Sigmoid colon (tissue), 7 donors: ENCODE measurements around the gene LETM1. TPM values are rescaled to one million over a fixed set of nuclear protein-coding genes. Genes with fewer than 3 reads are reported as not detected.

Source experiments
- DNase-seq: peaks from one replicate; pipeline ENCODE4 v3.0.0-alpha.2; 2019
- H3K27ac ChIP-seq, 4 donors: fragments of 200-600 bp; sonication (generic); one replicate each; pipeline ENCODE4 v1.5.1; 2016 to 2019; ENCODE audit warnings: mild to moderate bottlenecking in 1 of 4
- H3K27me3 ChIP-seq, 3 donors: fragments of 200-600 bp; sonication (generic); one replicate each; pipeline ENCODE4 v1.5.1; 2019; ENCODE audit warnings: mild to moderate bottlenecking in 1 of 3
- H3K36me3 ChIP-seq, 4 donors: fragments of 200-600 bp; sonication (generic); one replicate each; pipeline ENCODE4 v1.5.1; 2016 to 2019
- H3K4me1 ChIP-seq, 4 donors: fragments of 200-600 bp; sonication (generic); one replicate each; pipeline ENCODE4 v1.5.1; 2017 to 2019
- H3K4me3 ChIP-seq, 4 donors: fragments of 200-600 bp; sonication (generic); one replicate each; pipeline ENCODE4 v1.5.1; 2017 to 2019; ENCODE audit warnings: mild to moderate bottlenecking in 2 of 4, moderate library complexity in 1 of 4
- H3K9me3 ChIP-seq, 4 donors: fragments of 200-600 bp in 3 of 4; sonication (generic) in 3 of 4; one replicate each; pipeline versions ENCODE4 v1.5.1 to v1.6.1; 2013 to 2019
- CTCF ChIP-seq, 4 experiments: fragments of 450-650 bp in 3 of 4; fragments of 200-600 bp in 1 of 4; IDR thresholded peaks; one replicate each; pipeline ENCODE4 v1.5.1; 2016 to 2019; ENCODE audit warnings: antibody characterized with exemption in 4 of 4, mild to moderate bottlenecking in 3 of 4, moderate library complexity in 2 of 4
- EP300 ChIP-seq, 4 donors: sonication (generic); formaldehyde crosslinking; IDR thresholded peaks; one replicate each; pipeline ENCODE4 v1.6.1; 2017; ENCODE audit warnings: antibody characterized with exemption in 4 of 4
- POLR2A ChIP-seq, 2 donors: fragments of 450-650 bp; IDR thresholded peaks; one replicate each; pipeline ENCODE4 v1.6.1; 2016; ENCODE audit warnings: antibody characterized with exemption in 2 of 2, mild to moderate bottlenecking in 2 of 2, moderate library complexity in 2 of 2
- POLR2AphosphoS5 ChIP-seq, 4 donors: sonication (generic); formaldehyde crosslinking; IDR thresholded peaks; one replicate each; pipeline ENCODE4 v1.6.1; 2017; ENCODE audit warnings: antibody characterized with exemption in 4 of 4
- WGBS, 2 donors: extraction: QIAGEN DNeasy Blood & Tissue Kit; methylation state at CpG; one replicate each; pipeline ENCODE4 v1.1.7; 2013; 5-methylcytosine and 5-hydroxymethylcytosine counted together
- intact Hi-C: fragments of 100-400 bp; cut with DNase I; formaldehyde crosslinking; loops from one replicate; pipeline ENCODE4 v1.15.1; 2023
- polyA plus RNA-seq, 3 donors: library from polyadenylated mRNA; stranded (reverse); fragments of 200-250 nt; gene quantifications; one replicate each; pipeline ENCODE4 v1.2.3, GENCODE V29; 2013
- total RNA-seq, 4 donors: library from RNA; depleted of rRNA; stranded (reverse); fragments of >200 nt; gene quantifications; one replicate each; pipeline ENCODE4 v1.1.0, GENCODE V29; 2016
- donor health status: healthy with polysubstance abuse.
- donor health status: Bipolar disorder and iron deficiency.
- donor health status: healthy.

LETM1 gene
- total and polyA plus RNA-seq, 7 donors, result 11.4 to 91.6 (median 18.6) TPM

- no peaks in the 10 kb centered on the region for H3K9me3 ChIP-seq
- TF ChIP-seq POLR2AphosphoS5 (IDR thresholded peaks at IDR 0.05) (no peak), CTCF (IDR thresholded peaks at IDR 0.05) (no peak), EP300 (IDR thresholded peaks at IDR 0.05) (no peak), POLR2A (IDR thresholded peaks at IDR 0.05) (no peak)
- H3K27ac ChIP-seq, result no peak overlapping the region
- peaks cover 0 to 6% (median 0%) of the 10 kb centered on the region in 4 donors for H3K4me1 ChIP-seq
- no peak overlapping the region for H3K4me3 ChIP-seq
- intact Hi-C loops, result no loop called here
- peaks cover 0 to 14% (median 2%) of the 10 kb centered on the region in 3 donors for H3K27me3 ChIP-seq
- WGBS, 2 donors, result 80 to 82% methylated on average over 13 of the region's 13 CpGs
- DNase-seq, result no peak
- H3K36me3 ChIP-seq, result no peaks in the 10 kb centered on the region
Measured at GRCh38 chr4:1788254-1788973, 67.5 kb downstream of the LETM1 start.

- no peaks in the 10 kb centered on the region for H3K36me3 ChIP-seq
- no peak for DNase-seq
- no peaks in the 10 kb centered on the region for H3K4me1 ChIP-seq
- H3K4me3 ChIP-seq, result no peak overlapping the region
- no peaks in the 10 kb centered on the region for H3K9me3 ChIP-seq
- H3K27me3 ChIP-seq, result peaks cover 0 to 11% (median 0%) of the 10 kb centered on the region in 3 donors
- intact Hi-C loops, result no loop called here
- 48 to 68% methylated on average over 25 of the region's 25 CpGs for WGBS, 2 donors
- H3K27ac ChIP-seq, result no peak overlapping the region
- TF ChIP-seq CTCF (IDR thresholded peaks at IDR 0.05), result no peak
- TF ChIP-seq EP300 (IDR thresholded peaks at IDR 0.05), result no peak
- TF ChIP-seq POLR2AphosphoS5 (IDR thresholded peaks at IDR 0.05), result no peak
- no peak for TF ChIP-seq POLR2A (IDR thresholded peaks at IDR 0.05)
Measured at GRCh38 chr4:1787411-1788077, 68.4 kb downstream of the LETM1 start.

- no peak for DNase-seq
- TF ChIP-seq EP300 (IDR thresholded peaks at IDR 0.05) (no peak), CTCF (IDR thresholded peaks at IDR 0.05) (no peak), POLR2A (IDR thresholded peaks at IDR 0.05) (no peak), POLR2AphosphoS5 (IDR thresholded peaks at IDR 0.05) (no peak)
- H3K27ac ChIP-seq, result no peak overlapping the region
- no peaks in the 10 kb centered on the region for H3K36me3 ChIP-seq
- H3K4me3 ChIP-seq, result no peak overlapping the region
- intact Hi-C loops, result no loop called here
- WGBS, 2 donors, result 55 to 82% methylated on average over 34 of the region's 34 CpGs
- H3K27me3 ChIP-seq, result peaks cover 0 to 6% (median 0%) of the 10 kb centered on the region in 3 donors
- H3K4me1 ChIP-seq, result no peaks in the 10 kb centered on the region
- no peaks in the 10 kb centered on the region for H3K9me3 ChIP-seq
Measured at GRCh38 chr4:1786544-1787362, 69.2 kb downstream of the LETM1 start.

DNA sequence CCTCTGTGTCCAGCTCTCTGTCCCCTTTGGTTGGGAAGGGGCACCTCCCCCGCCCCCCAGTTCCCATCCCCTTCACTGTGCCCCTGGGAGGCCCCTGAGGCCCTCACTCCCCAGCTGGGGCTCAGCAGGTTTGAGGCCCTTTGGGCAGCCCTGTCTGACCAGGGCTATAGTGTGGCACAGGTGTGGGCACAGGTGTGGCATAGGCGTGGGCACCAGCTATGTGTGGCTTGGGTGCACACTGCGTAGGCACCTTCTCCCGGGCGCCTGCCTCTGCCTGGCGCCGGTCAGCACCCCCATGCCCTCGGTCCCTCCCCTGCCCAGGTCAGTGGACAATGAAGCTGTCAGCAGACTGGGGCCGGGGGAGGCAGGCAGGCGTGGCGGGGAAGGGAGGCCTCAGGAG lies 70.4 kb downstream of the LETM1 start:
- Histone ChIP-seq H3K27me3 (peaks cover 0 to 6% (median 0%) of the 10 kb centered on the region in 3 donors), H3K27ac (no peak overlapping the region), H3K36me3 (no peaks in the 10 kb centered on the region), H3K4me3 (no peak overlapping the region), H3K9me3 (no peaks in the 10 kb centered on the region), H3K4me1 (no peaks in the 10 kb centered on the region)
- intact Hi-C loops, result no loop called here
- DNase-seq, result no peak
- TF ChIP-seq CTCF (IDR thresholded peaks at IDR 0.05) (no peak), POLR2AphosphoS5 (IDR thresholded peaks at IDR 0.05) (no peak), EP300 (IDR thresholded peaks at IDR 0.05) (no peak), POLR2A (IDR thresholded peaks at IDR 0.05) (no peak)
- WGBS, 2 donors, result 57 to 85% methylated on average over 11 of the region's 11 CpGs
